ENCODE results near the gene TBC1D22A. TPM values are rescaled to one million over a fixed set of nuclear protein-coding genes. Genes with fewer than 3 reads are reported as not detected.

Gene TBC1D22A
- total and polyA plus RNA-seq, 8 donors: 14.4 to 33.5 (median 15.7) TPM

GRCh38 chr22:46798366-46799350 is 36.2 kb downstream of the TBC1D22A start:
- intact Hi-C loops (cut with DNase I): no loop called here
- H3K36me3 ChIP-seq: peaks cover 0 to 85% of the 10 kb centered on the region in 2 donors
- no peak overlapping the region for H3K4me3 ChIP-seq
- DNase-seq (peak; percentile 62 to 92 (median 80)), ATAC-seq (peak; percentile 83)
- no peaks in the 10 kb centered on the region for H3K27me3 ChIP-seq
- H3K27ac ChIP-seq: no peak overlapping the region
- H3K9me3 ChIP-seq: no peaks in the 10 kb centered on the region
- H3K4me1 ChIP-seq: peaks cover 0 to 19% of the 10 kb centered on the region in 2 donors
- TF ChIP-seq CTCF (IDR thresholded peaks at IDR 0.05): peak; percentile 88 to 95

GRCh38 chr22:46799626-46800025 is 37.2 kb downstream of the TBC1D22A start:
- TF ChIP-seq CTCF (IDR thresholded peaks at IDR 0.05): no peak
- DNase-seq (no peak), ATAC-seq (no peak)
- Histone ChIP-seq H3K27me3 (no peaks in the 10 kb centered on the region), H3K36me3 (peaks cover 0 to 80% of the 10 kb centered on the region in 2 donors), H3K9me3 (no peaks in the 10 kb centered on the region), H3K27ac (no peak overlapping the region), H3K4me1 (peaks cover 0 to 20% of the 10 kb centered on the region in 2 donors), H3K4me3 (no peak overlapping the region)
- intact Hi-C loops (cut with DNase I): no loop called here

- peak overlapping the region; percentile 46 to 65 for H3K27ac ChIP-seq
- intact Hi-C loops (cut with DNase I): no loop called here
- no peak overlapping the region for H3K4me3 ChIP-seq
These were observed 37.8 kb downstream of the TBC1D22A start for GRCh38 chr22:46800102-46800857.

GRCh38 chr22:46801331-46801811 is 38.9 kb downstream of the TBC1D22A start:
- Histone ChIP-seq H3K27me3 (no peaks in the 10 kb centered on the region), H3K9me3 (no peaks in the 10 kb centered on the region), H3K36me3 (peaks cover 0 to 73% of the 10 kb centered on the region in 2 donors), H3K27ac (peak overlapping the region; percentile 46 to 65), H3K4me3 (no peak overlapping the region), H3K4me1 (peaks cover 0 to 20% of the 10 kb centered on the region in 2 donors)
- no peak for TF ChIP-seq CTCF (IDR thresholded peaks at IDR 0.05)
- ATAC-seq (peak; percentile 66), DNase-seq (peak in 2 of 4 donors; percentile 66 to 70)
- intact Hi-C loops (cut with DNase I): no loop called here

More at GRCh38 chr22:46800102-46800857, 37.8 kb downstream of the TBC1D22A start:
- Histone ChIP-seq H3K36me3 (peaks cover 0 to 77% of the 10 kb centered on the region in 2 donors), H3K27me3 (no peaks in the 10 kb centered on the region), H3K4me1 (peaks cover 0 to 20% of the 10 kb centered on the region in 2 donors), H3K9me3 (no peaks in the 10 kb centered on the region)
- ATAC-seq: no peak
- TF ChIP-seq CTCF (IDR thresholded peaks at IDR 0.05): no peak
- DNase-seq: no peak

Data from left lung (tissue), 10 donors.